Parietal lobe (tissue), 1 donor: ENCODE data around the gene ZNF154. TPM values are rescaled to one million over a fixed set of nuclear protein-coding genes. Genes with fewer than 3 reads are reported as not detected.

Experiments
- total RNA-seq: library from RNA; depleted of rRNA; stranded (reverse); fragments of >200 nt; gene quantifications from one replicate; pipeline ENCODE4 v1.2.3, GENCODE V29; 2014

ZNF154 gene
- total RNA-seq = 81.7 TPM

DNA sequence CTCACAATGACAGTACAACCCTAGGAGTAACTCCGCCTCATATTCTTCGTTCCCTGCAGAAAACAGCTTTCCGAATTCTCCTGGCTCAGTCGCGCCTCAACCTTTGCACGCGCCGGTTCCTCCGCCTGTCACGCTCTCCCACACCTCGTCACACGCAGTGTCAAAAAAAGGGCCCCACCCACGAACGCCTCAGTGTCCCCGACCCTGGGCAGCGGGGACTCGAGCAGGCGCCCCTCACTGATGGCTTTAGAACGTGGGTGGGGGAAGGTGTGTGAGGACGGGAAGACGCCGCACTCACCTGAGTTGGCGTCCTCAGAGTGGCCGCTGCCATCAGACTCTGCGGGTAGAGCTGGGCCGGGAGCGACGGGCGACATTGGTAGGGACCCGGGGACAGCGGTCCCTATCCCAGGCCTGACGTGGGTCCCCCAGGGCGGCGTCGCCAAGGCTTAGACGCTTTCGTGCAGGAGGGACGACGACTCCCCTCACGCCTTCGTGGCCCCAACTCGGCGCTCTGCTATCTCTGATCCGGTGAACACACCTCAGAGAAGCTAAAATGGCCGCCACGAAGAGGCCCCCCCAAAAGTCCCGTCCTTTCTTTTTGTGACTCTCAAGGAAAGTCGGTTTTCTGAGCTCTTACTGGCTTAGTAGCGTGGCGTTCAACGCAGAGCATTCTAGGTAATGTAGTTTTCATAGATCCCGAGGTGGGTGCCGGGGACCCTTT, at the start of gene ZNF154:
Gene ZNF154, minus strand, starts transcription at position 564 of the 721 bp plus-strand sequence. Its CDS starts 233 bp downstream, at position 331.

DNA sequence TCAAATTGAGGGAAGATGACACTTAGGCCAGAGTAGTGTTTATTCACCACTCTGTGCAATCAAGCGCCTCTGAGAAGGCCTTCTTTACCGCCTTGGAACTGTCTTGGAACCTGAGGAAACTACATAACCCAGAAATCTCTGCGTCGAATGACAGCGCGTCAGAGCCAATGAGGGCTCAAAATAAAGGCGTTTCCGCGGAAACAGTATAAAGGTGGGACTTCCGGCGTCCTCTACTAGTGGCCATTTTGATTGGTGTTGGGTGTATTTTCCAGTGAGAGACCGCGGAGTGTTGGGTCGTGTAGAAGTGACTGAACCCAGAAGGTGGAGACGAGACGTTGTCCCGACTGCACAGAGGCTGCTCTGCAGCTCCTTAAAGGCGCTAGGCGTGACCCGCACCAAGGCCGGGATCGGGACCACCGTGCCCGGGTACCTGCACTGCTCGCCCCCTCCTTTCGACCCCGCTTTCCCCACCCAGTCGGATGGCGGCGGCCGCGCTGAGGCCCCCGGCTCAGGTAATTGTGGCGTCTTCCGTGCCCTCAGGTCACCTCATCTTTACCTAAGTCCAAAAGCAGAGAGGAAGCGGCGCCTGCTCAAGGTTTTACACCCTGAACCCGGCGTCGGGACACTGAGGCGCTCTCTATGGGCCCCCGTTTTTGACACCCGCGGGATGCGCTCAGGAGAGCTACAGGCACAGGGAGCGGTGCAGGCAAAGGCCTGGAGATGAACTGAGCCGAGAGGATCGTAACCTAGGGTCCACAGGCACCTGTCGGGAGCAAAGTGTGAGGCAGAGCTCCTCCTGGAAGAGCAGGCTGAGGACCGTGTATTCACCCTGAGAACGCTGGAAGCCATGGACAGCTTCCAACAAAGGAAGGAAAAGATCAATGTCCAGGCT, 37.8 kb upstream of the ZNF154 start, which contains the start of gene ZNF776:
Gene ZNF776, plus strand, starts transcription at position 236 of the 892 bp plus-strand sequence. Its CDS starts 244 bp downstream, at position 480.

DNA sequence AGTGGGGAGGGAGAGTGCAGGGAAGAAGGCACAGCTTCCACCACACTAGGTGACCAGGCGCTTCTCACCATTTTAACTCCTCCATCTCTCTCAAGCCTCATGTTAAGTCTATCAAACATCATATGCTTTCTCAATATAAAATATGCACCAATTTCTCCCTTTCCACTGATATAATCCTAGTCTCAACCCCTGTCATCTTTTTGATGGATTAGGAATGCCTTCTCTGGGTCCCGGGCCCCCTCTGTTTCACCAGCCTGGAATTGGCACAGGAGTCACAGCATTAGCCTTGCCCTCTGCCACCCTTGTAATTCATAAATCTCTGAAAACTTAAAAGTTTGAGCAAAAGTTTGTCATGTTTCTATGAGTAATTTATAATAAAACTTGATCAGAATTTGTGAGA, 40.4 kb downstream of the ZNF154 start, which contains the start of gene ZSCAN4:
Gene ZSCAN4, plus strand, starts transcription at position 301 of the 400 bp plus-strand sequence. CDS start 7,211 bp downstream, outside the sequence.

Other genes starting within 250 kb of the ZNF154 start
- gene ZNF772, start 231.6 kb downstream of the ZNF154 start, total RNA-seq = 77.3 TPM
- 29.7 TPM for gene ZNF419, start 221.5 kb downstream of the ZNF154 start, total RNA-seq
- 35.4 TPM for gene ZNF773, start 209.3 kb downstream of the ZNF154 start, total RNA-seq
- gene ZNF549, start 181.8 kb downstream of the ZNF154 start, total RNA-seq = 41.9 TPM
- gene ZNF550, start 149.3 kb downstream of the ZNF154 start, total RNA-seq = 21.3 TPM
- gene ZNF416, start 130.3 kb downstream of the ZNF154 start, total RNA-seq = 15.0 TPM
- gene ZIK1, start 125.1 kb downstream of the ZNF154 start, total RNA-seq = 30.4 TPM
- gene ZNF530, start 109.3 kb downstream of the ZNF154 start, total RNA-seq = 5.6 TPM
- 50.1 TPM for gene ZNF134, start 95.0 kb downstream of the ZNF154 start, total RNA-seq
- 51.3 TPM for gene ZNF211, start 76.0 kb downstream of the ZNF154 start, total RNA-seq
- not detected for gene ZSCAN4, start 40.3 kb downstream of the ZNF154 start, total RNA-seq
- 26.3 TPM for gene ZNF551, start 27.2 kb downstream of the ZNF154 start, total RNA-seq
- gene ZNF671, start 18.4 kb upstream of the ZNF154 start, total RNA-seq = 33.2 TPM
- gene ZNF776, start 37.6 kb upstream of the ZNF154 start, total RNA-seq = 57.3 TPM
- gene ZNF586, start 60.5 kb upstream of the ZNF154 start, total RNA-seq = 79.5 TPM
- gene ZNF552, start 105.7 kb upstream of the ZNF154 start, total RNA-seq = 20.3 TPM
- 53.5 TPM for gene ZNF587B, start 121.1 kb upstream of the ZNF154 start, total RNA-seq
- 51.0 TPM for gene ZNF587, start 140.7 kb upstream of the ZNF154 start, total RNA-seq
- 89.8 TPM for gene ZNF814, start 179.8 kb upstream of the ZNF154 start, total RNA-seq
- gene ZNF417, start 207.4 kb upstream of the ZNF154 start, total RNA-seq = 61.7 TPM
- 65.7 TPM for gene ZNF418, start 226.2 kb upstream of the ZNF154 start, total RNA-seq
- 19.7 TPM for gene ZNF256, start 238.5 kb upstream of the ZNF154 start, total RNA-seq